ENCODE results near the gene SLC38A3.

Gene SLC38A3

GRCh38 chr3:50182533-50183099, 22.5 kb upstream of the SLC38A3 start:
- H3K36me3 ChIP-seq = peaks cover 0 to 67% (median 34%) of the 10 kb centered on the region in 11 experiments; a peak in 14 of 22 replicates
- peaks cover 0 to 9% (median 0%) of the 10 kb centered on the region in 11 experiments; a peak in 2 of 22 replicates for H4K20me1 ChIP-seq
- no peak overlapping the region for H3K9ac ChIP-seq
- H3K27me3 ChIP-seq = no peaks in the 10 kb centered on the region
- TF ChIP-seq Cebpa-rat (IDR thresholded peaks at IDR 0.05) = no peak
- H3K4me1 ChIP-seq = peaks cover 0 to 5% (median 0%) of the 10 kb centered on the region in 10 experiments; a peak in 1 of 20 replicates
- no peak overlapping the region for H3K27ac ChIP-seq
- H3K9me3 ChIP-seq (replicated peaks in 1 of 11) = no peaks in the 10 kb centered on the region
- no peak overlapping the region for H3K4me3 ChIP-seq
- H3K4me2 ChIP-seq = no peak overlapping the region

- peaks cover 0 to 10% (median 0%) of the 10 kb centered on the region in 11 experiments; a peak in 2 of 22 replicates for H4K20me1 ChIP-seq
- H3K4me2 ChIP-seq = no peak overlapping the region
- H3K4me1 ChIP-seq = peaks cover 0 to 6% (median 5%) of the 10 kb centered on the region in 10 experiments; a peak in 19 of 20 replicates
- H3K9ac ChIP-seq = no peak overlapping the region
- H3K27ac ChIP-seq = no peak overlapping the region
- no peak for TF ChIP-seq Cebpa-rat (IDR thresholded peaks at IDR 0.05)
- H3K36me3 ChIP-seq = peaks cover 0 to 66% (median 33%) of the 10 kb centered on the region in 11 experiments; a peak in 13 of 22 replicates
- no peaks in the 10 kb centered on the region for H3K9me3 ChIP-seq (replicated peaks in 1 of 11)
- H3K4me3 ChIP-seq = no peak overlapping the region
- no peaks in the 10 kb centered on the region for H3K27me3 ChIP-seq
Measured at GRCh38 chr3:50183755-50184154, 21.3 kb upstream of the SLC38A3 start.

- no peaks in the 10 kb centered on the region for H3K27me3 ChIP-seq
- no peaks in the 10 kb centered on the region for H3K9me3 ChIP-seq (replicated peaks in 1 of 11)
- peaks cover 0 to 66% (median 33%) of the 10 kb centered on the region in 11 experiments; a peak in 13 of 22 replicates for H3K36me3 ChIP-seq
- TF ChIP-seq Cebpa-rat (IDR thresholded peaks at IDR 0.05) = no peak
- no peak overlapping the region for H3K27ac ChIP-seq
- H3K4me3 ChIP-seq = no peak overlapping the region
- peaks cover 4 to 13% (median 11%) of the 10 kb centered on the region in 10 experiments; a peak in 19 of 20 replicates for H3K4me1 ChIP-seq
- no peak overlapping the region for H3K9ac ChIP-seq
- no peak overlapping the region for H3K4me2 ChIP-seq
- H4K20me1 ChIP-seq = peaks cover 0 to 14% (median 0%) of the 10 kb centered on the region in 11 experiments; a peak in 3 of 22 replicates
Measured at GRCh38 chr3:50184242-50184978, 20.7 kb upstream of the SLC38A3 start.

- Histone ChIP-seq H3K4me2 (no peak overlapping the region), H3K36me3 (peaks cover 0 to 64% (median 33%) of the 10 kb centered on the region in 11 experiments; a peak in 13 of 22 replicates)
- no peak for TF ChIP-seq Cebpa-rat (IDR thresholded peaks at IDR 0.05)
Measured at GRCh38 chr3:50185230-50185629, 19.8 kb upstream of the SLC38A3 start.

GRCh38 chr3:50186096-50186495, 19.0 kb upstream of the SLC38A3 start:
- Histone ChIP-seq H3K36me3 (peaks cover 0 to 59% (median 33%) of the 10 kb centered on the region in 11 experiments; a peak in 13 of 22 replicates), H3K27me3 (no peaks in the 10 kb centered on the region), H3K9me3 (replicated peaks in 1 of 11) (no peaks in the 10 kb centered on the region), H3K4me2 (no peak overlapping the region), H4K20me1 (peaks cover 0 to 19% (median 0%) of the 10 kb centered on the region in 11 experiments; a peak in 3 of 22 replicates), H3K9ac (no peak overlapping the region), H3K4me1 (peaks cover 15 to 28% (median 19%) of the 10 kb centered on the region in 10 experiments), H3K27ac (no peak overlapping the region), H3K4me3 (no peak overlapping the region)
- TF ChIP-seq Cebpa-rat (IDR thresholded peaks at IDR 0.05) = no peak

More at GRCh38 chr3:50185230-50185629, 19.8 kb upstream of the SLC38A3 start:
- no peaks in the 10 kb centered on the region for H3K27me3 ChIP-seq
- H3K4me3 ChIP-seq = no peak overlapping the region
- H3K9me3 ChIP-seq (replicated peaks in 1 of 11) = no peaks in the 10 kb centered on the region
- no peak overlapping the region for H3K27ac ChIP-seq
- peaks cover 8 to 19% (median 14%) of the 10 kb centered on the region in 10 experiments for H3K4me1 ChIP-seq
- H4K20me1 ChIP-seq = peaks cover 0 to 19% (median 0%) of the 10 kb centered on the region in 11 experiments; a peak in 3 of 22 replicates
- no peak overlapping the region for H3K9ac ChIP-seq

- TF ChIP-seq Cebpa-rat (IDR thresholded peaks at IDR 0.05) = no peak
- Histone ChIP-seq H4K20me1 (peaks cover 0 to 19% (median 0%) of the 10 kb centered on the region in 11 experiments; a peak in 6 of 22 replicates), H3K9me3 (replicated peaks in 1 of 11) (no peaks in the 10 kb centered on the region), H3K4me3 (no peak overlapping the region), H3K9ac (no peak overlapping the region), H3K27me3 (peaks cover under 1 to 2% (median 1%) of the 10 kb centered on the region in 11 experiments; a peak in 20 of 22 replicates), H3K36me3 (peaks cover 0 to 50% (median 24%) of the 10 kb centered on the region in 11 experiments; a peak in 13 of 22 replicates), H3K4me2 (no peak overlapping the region), H3K4me1 (peaks cover 19 to 34% (median 22%) of the 10 kb centered on the region in 10 experiments), H3K27ac (no peak overlapping the region)
Measured at GRCh38 chr3:50187750-50188149, 17.3 kb upstream of the SLC38A3 start.

GRCh38 chr3:50189274-50189673, 15.8 kb upstream of the SLC38A3 start:
- Histone ChIP-seq H3K9me3 (replicated peaks in 1 of 11) (no peaks in the 10 kb centered on the region), H3K9ac (peak overlapping the region in 6 of 11 experiments; percentile 8 to 54 (median 42); a peak in 7 of 22 replicates), H3K4me3 (no peak overlapping the region), H3K27ac (peak overlapping the region in 2 of 11 experiments; percentile 16 to 43; a peak in 1 of 22 replicates), H3K36me3 (peaks cover 0 to 34% (median 20%) of the 10 kb centered on the region in 11 experiments; a peak in 12 of 22 replicates), H4K20me1 (peaks cover 0 to 33% (median 0%) of the 10 kb centered on the region in 11 experiments; a peak in 11 of 22 replicates), H3K4me2 (peak overlapping the region; percentile 8 to 58 (median 41); a peak in 18 of 22 replicates), H3K27me3 (peaks cover 16 to 17% (median 17%) of the 10 kb centered on the region in 11 experiments), H3K4me1 (peaks cover 25 to 43% (median 35%) of the 10 kb centered on the region in 10 experiments)
- TF ChIP-seq Cebpa-rat (IDR thresholded peaks at IDR 0.05) = no peak

GRCh38 chr3:50189989-50190388, 15.1 kb upstream of the SLC38A3 start:
- no peak overlapping the region for H3K9ac ChIP-seq
- peaks cover 26 to 48% (median 38%) of the 10 kb centered on the region in 10 experiments for H3K4me1 ChIP-seq
- no peaks in the 10 kb centered on the region for H3K9me3 ChIP-seq (replicated peaks in 1 of 11)
- peaks cover 0 to 28% (median 15%) of the 10 kb centered on the region in 11 experiments; a peak in 10 of 22 replicates for H3K36me3 ChIP-seq
- no peak overlapping the region for H3K27ac ChIP-seq
- no peak for TF ChIP-seq Cebpa-rat (IDR thresholded peaks at IDR 0.05)
- no peak overlapping the region for H3K4me3 ChIP-seq
- peaks cover 21 to 24% (median 22%) of the 10 kb centered on the region in 11 experiments for H3K27me3 ChIP-seq
- peaks cover 0 to 37% (median 0%) of the 10 kb centered on the region in 11 experiments; a peak in 11 of 22 replicates for H4K20me1 ChIP-seq
- H3K4me2 ChIP-seq = 0 out of 22 replicates have a peak overlapping the region, but pooled peaks of 2 of the 11 experiments have one; percentile 68 to 74

Measured in BLaER1 treated with 17β-estradiol and CSF1 and Interleukin-3, amounts not matched to agents 10 nM and 100 nM (cell line).